ENCODE measurements around the gene SLC4A5.
"Not testable (repeated sequence)": the region's sequence is repeated elsewhere in the genome, so short reads cannot be mapped to it uniquely, and the experiment has no call there.

Gene SLC4A5

DNA sequence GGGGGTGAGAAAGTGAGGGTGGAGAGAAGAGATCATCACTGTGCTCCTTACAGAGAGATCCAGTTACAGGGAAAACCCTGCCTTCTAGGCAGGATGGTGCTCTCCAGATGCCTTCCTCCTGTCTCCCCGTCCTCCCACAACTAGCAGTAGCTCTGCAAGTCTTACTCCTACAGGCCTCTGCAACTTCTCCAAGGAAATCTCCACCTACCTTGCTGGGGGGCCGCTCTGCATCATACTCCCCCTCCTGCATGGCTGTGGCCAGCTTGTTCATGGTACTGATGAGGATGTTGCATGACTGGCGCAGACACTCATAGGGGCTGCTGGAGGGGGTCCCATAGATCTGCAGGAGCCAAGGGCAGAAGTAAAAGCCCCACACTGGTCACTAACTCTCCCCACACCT is 22.8 kb upstream of the SLC4A5 start:
- no peak for DNase-seq

DNA sequence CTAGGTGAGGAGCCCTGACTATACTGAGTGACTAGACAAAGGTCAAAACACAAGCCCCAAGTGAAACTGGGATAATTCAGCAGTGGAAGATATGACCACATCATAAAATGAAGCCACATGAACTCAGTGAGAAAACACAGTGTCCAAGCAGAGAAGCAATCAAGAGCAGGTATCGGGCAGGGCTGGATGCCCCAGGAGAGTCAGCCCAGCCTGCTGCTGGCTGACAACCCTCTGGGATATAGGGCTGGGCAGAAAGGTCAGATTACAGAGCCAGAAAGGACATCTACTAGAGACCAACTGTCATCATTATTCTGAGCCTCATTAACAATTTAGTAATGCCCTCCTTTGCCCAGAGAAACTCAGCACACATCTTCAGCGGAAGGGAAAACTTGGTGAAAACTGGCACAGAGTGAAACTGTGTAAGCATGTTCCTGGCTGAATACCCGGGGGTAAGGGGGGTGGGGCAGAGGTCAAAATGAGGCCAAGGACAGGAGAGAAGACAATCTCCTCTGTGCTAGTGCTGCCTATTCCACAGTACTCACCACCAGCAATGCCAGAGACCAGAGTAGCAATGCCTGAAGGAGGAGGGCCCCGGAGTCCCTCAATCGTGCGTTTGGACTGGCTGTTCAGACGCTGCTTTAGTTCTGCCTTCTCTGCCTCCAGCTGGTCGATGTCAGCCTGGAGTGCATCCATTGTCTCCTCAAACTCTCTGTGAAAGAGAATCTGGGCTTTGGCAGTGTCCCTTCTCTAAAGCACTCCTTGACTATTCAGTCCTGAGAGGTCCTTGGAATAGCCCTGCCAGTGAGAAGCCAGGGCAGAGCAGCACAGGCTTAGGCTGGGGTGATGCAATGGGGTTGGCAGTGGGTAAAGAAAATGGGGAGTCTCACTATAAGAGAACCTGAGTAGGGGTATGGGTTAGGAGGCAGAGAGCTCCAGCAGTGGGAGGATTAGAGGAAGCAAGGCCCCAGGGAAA is 21.6 kb upstream of the SLC4A5 start:
- no peak for DNase-seq

DNA sequence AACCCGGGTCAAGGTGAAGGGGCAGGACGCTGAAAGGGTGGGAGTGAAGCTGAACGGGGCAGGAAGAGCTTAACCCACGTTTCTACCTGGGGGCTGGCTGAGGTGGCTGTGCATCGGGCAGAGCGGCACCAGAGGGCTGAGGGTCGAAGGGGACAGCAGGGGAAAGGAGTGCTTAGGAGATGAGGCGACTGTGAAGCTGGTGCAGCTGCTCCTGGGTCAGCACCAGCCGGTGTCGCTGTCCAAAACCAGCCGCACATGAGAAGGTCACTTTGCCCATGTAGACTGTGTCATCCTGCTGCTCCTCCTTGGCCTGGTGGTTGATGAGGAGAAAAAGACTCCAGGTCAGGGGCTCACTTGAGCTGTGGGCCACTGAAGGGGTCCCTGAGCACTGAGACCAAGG is 18.1 kb upstream of the SLC4A5 start:
- no peak for DNase-seq

DNA sequence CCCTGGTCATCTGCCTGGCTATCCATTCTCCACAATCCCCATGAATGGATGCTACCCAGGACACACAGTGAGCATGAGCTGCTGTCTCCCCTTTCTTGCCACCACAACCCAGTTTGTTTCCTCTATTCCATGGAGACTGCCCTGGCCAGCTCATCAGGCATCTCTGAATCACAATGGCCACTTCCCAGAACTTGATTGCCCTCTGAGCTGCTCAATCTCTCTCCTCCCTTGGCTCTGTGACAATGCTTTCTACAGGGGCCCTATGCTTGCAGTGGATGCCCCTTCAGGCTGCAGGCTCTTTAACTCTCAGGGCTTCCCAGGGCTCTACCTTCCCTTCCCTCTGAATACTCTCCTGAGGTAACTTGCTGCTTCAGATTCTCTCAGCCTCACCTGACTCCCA is 14.4 kb upstream of the SLC4A5 start:
- no peak for DNase-seq

DNA sequence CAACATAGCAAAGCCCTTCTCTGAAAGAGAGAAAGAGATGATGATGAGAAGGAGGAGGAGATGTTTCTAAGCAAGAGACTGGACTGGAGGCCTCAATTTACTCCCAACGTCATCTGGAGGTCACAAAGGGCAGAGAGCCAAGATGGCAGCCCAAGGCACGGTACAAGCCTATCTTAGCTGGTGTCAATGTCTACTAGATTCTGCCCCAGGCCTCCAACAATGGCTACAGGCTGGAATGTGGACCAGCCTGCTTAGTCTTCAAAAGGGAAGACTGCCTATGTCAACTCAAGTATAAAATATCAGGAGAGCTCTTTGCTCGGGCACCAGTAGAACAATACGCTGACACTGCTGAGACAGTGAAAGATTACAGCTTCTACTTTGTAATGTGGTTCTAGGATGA is 6.7 kb upstream of the SLC4A5 start:
- no peak for DNase-seq

DNA sequence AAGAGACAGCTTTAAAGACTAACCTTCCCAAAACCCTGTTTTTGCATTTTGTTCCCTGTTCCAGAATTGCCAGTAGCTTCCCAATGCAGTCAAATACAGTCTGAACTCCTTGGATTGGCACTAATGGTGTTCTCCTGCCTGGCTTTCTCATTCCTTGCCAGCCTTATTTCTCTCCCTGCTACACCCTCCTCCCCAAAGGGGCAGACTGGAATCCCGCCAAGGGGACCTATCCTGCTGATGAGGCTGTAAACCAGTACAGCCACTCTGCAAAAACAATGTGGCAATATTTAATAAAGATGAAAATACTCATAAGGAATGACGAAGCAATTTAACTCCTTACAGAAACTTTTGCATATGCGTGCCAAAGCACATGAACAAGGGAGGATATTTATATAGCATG is 4.5 kb upstream of the SLC4A5 start:
- DNase-seq, result no peak

DNA sequence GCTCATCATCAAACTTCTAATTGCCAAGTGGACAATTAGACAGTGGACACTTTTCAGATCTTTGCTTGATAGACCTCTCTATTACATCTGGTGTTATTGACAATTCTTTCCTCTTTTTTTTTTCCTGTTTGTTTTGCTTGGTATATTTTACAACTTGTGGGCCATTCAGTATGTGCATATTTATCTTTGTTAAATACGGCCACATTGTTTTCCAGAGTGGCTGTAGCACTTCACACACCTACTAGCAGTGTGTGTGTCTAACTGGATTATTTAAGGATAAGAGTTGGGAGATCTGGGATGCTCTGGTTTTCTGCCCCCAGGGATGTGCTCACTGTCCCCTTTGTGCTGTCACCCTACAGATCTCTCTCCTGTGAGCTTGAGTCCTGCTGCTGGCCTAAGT is 4.1 kb upstream of the SLC4A5 start:
- no peak for DNase-seq

DNA sequence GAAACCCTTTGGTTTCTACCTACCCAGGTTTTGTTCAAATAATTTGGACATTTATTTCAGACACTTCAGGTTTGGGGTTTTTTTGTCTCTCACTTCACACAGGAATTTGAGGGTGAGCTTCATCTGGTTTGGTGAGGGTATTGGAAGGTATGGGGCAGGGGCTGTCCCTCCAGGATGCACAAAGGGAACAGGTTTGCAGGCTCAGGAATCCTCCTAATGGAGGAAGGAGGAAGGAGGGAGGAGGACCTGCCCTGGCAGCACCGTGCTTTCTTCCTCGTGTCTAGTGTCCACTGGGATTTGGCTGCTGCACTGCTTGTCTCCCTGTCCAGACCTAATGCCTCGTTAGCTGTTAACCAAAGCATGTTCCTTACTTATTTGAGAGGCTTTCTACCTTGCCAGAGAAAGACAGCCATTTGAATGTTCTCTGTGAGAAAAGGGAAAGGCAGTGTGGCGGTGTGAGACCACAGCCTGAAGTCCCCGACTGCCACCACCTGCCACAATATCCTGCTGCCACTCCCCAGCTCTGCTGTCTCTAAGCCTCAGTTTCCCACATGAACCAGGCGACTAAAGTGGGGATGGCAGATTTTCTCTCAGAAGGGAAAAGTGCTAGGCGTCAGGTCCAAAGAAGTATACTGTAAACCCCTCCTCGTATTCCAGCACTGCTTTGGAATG is 2.2 kb upstream of the SLC4A5 start:
- DNase-seq, result no peak

DNA sequence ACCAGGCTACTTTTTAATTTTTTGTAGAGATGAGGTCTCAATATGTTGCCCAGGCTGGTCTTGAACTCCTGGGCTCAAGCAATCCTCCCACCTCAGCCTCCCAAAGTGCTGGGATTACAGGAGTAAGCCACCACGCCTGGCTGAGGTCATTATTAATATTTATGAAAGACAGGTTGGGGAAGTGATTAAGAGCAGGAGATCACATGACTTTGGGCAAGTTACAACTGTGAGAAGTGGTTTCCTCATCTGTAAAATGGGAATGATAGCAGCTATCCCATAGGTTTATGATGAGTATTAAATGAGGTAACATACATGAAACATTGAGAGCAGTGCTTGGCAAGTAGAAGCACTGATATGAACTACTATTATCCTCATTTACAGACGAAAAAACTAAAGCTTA is 7.0 kb downstream of the SLC4A5 start:
- DNase-seq, result not testable (repeated sequence)

DNA sequence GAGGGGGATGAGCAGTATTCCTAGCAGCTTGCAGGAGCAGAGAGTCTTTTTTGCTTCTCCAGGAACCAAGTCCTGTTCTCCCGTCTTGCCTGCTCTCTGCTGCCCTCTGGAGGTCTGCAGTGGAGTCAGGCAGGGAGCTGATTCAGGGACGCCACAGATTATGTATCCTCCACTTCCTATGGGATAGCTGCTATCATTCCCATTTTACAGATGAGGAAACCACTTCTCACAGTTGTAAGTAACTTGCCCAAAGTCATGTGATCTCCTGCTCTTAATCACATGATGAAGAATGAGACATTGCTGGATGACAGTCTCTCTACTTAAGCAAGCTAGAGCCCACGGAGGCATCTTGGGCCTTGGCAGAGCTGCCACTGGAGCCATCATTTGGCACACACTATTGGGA is 8.3 kb downstream of the SLC4A5 start:
- peak; percentile 57 for DNase-seq

DNA sequence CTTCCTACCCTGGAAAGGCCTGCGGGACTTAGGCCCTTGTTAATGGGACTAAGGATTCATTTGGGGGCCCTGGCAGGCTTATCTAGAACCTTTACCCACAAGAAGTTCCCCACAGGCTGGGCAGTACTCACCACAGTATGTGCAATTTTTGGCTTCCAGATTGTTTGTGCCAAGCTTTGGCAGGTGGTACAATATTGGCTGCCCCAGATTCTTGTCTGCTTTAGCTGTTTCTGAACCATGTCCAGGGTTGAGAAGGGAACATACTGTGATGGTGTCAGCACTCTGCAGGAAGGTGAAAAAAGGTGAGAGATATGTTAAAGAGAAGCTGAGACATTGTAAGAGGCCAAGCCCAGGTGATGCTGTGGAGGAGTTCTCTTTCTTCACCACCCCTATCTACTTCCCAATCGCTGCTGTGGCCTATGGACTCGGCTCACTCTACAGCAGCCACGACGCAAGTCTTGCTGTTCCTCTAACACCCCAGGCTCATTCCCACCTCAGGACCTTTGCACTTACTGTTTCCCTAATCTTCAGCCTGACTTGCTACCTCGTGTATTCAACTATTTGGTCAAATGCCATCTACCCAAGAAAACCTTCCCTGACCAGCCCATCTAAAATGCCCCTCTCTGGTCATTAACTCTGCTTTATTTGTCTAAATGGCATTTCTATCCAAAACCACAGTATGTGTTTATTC is 9.2 kb downstream of the SLC4A5 start:
- no peak for DNase-seq

DNA sequence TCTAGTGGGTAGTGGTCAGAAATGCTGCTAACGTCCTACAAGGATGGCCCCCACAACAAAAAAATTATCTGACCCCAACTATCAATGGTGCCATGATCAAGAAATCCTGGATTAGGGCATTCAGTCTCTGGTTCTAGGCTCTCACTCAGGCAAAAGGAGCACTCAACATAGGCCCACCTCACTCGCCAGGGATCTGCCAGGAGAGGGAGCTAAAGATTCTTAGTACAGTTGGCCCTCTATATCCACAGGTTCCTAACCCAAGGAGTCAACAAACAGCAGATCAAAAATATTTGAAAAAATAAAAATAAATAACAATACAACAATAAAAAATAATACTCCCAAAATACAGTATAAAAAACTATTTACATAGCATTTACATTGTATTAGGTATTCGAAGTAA is 10.0 kb downstream of the SLC4A5 start:
- DNase-seq, result no peak

DNA sequence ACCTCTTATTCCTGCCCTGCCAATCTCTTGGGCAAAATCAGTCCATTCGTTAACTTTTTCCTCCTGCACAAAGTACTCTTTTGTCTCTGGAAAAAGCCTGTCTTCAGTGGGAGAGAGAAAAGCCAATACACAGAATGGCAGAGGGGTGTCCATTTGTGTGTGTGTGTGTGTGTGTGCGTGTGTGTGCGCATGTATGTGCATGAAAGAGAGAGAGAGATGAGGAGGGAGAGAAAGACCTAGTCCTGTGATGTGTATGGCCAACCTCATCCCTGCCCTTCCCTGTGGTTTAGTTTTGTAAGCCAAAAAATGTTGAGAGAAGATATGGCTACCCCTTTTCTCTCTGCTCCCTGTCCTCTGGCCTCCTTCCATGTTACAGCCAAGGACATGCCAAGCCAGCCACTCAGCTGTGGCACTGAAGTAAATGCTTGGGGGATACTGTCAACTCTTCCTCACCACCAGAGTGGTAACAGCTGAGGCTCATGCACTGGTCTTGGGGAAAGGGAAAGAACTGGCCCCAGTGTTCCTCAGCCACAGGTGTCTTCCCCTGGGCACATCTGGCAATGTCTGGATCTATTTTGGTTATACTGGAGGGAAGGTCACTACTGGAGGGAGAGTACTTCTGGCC is 10.6 kb downstream of the SLC4A5 start:
- no peak for DNase-seq

DNA sequence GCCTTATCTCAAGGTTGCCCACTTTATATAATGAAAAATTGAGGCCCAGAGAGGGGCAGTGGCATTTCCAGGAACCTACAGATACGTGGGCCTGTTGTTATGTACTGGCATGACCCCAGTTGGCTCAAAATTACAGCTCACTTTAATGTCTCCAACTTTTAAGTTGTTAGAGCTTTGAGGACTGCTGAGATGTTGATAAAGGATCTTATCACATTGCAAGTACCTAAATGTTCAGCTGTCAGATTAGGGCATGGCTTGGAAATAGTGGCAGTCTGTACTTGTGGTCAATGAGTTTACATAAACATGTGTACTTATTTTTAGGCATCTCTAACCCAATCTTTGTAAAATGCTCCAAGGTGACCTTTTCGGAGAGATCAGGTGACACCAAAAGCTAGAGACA is 14.6 kb downstream of the SLC4A5 start:
- DNase-seq, result no peak

DNA sequence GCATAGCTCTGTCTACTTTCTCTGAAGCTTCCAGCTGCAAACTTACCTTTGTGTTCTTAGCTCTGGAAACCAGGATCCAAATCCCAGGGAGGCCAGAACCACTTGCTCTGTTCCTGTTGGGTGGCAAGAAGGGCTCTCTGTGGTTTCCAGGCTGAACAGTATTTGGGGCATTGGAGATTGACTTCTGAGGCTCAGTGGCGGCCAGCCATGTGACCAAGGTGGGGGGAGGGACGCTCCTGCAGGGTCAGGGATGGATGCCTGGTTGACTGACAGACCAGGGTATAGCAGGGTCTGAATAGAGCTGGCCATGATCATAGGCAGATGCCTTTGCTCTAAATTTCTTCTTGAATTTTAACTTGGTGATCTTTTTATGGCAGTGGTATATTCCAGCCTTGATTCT is 15.1 kb downstream of the SLC4A5 start:
- DNase-seq, result no peak

DNA sequence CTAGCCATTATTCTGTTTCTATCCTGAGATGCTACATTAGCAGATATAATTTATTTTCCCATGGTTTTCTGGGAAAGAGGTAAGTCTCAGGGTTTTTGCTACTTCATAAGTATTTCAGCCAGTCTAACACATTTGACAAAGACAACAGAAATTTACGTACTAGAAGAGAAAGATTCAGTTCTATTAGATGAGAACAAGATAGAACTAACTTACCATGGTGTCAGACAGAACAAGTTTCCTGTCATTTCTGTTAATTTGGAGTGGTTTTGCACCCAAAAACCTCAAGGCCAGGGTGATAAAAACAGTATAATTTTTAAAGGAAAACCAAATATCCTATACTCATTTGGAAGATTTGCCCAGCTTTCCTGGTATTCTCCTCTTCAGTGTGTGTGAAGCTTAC is 15.6 kb downstream of the SLC4A5 start:
- no peak for DNase-seq

DNA sequence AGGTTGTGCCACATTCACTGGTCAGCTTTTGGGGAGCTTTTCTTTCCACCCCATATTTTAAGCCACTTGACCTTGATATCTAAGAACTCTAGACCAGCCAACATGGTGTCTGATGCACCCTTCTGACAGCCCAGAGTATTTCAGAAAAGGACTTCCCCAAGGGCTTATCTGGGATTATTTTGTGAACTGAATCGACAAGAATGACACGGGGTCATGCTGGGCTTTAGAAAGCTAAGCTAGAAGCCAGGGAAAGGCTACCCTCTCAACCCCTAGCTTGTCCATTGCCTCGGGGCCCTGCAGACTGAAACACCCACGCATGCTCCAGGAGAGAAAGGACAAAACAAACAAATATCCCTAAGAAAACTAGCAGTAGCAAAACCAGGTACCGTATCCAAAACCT is 16.0 kb downstream of the SLC4A5 start:
- no peak for DNase-seq

DNA sequence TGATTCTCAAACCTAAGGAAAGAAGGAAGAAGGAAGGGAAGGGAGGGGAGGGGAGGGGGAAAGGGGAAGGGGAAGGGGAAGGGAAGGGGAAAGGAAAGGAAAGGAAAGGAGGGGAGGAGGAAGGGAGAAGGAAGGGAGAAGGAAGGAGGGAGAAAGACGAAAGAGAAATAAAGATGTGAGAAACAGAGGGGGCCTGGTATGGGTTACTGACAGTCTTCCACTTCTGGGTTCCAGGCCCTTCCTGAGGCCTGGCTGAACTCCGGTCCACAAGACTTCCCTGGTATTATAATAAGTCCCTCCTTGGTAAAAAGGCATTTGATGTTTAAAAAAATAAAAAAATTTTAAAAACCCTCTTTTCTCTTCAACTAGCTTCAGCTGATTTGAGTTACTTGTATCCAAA is 17.4 kb downstream of the SLC4A5 start:
- no peak for DNase-seq

DNA sequence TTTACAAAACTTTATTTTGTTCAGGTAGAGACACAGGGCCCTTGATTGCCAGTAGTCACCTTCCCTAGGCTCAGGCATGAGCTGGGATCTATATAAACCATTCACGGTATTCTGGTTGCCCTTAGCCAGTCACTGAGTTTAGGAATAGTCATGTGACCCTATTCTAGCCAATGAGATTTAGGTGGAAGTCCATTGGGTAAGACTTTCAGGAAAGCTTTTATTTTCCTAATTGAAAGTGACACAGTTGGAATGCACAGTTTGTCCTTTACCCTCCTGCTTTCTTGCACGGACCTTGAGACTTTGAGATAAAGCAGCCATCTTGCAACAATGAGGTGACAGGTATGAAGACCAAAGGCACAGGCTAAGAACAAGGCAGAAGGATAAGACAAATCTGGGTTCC is 21.5 kb downstream of the SLC4A5 start:
- no peak for DNase-seq

DNA sequence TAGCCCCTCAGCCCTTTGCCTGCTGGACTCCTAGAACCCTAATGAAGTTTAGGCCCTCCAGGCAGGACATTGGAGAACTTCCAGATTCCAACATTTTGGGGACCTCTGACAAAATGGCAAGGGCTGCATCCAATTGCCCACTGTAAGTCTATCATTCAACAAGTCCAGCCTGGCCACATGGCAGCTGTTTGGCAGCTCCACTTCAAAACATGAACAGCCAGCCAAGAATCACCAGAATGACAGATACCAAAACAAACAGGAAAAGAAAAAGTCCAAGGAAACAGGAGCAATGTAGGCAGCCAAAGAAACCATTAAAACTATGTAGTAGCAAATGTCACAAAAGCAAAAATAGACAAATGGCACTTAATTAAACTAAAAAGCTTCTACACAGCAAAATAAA is 25.5 kb downstream of the SLC4A5 start:
- no peak for DNase-seq

DNA sequence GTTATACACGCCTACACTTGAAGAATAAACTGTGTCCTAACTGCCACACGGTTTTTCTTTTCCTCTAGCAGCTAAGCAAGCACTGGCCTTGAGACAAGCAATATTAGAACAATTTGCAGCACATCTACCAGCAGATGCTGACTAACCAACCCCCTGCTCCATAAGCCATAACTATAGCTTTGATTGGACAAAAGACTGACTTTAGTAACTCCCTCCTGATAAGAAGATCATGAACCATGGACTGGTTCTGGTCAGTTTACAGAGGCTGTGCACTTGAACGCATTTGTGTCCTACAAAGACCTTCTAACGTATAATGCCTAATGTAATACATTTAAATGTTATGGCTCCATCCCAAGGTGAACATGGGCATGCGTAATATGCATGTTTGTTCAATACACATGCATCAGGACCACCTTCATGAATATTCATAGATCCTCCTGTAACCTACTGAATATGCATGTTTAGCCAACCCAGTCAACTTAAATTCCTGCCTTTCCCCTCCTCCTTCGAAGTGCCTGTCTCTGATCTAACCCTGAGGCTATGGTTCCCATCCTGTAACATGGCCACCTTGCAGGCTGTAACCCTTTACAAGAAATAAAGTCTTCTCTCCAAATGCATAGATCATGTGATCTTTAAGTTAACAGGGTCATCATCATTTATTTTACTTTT is 26.5 kb downstream of the SLC4A5 start:
- no peak for DNase-seq

DNA sequence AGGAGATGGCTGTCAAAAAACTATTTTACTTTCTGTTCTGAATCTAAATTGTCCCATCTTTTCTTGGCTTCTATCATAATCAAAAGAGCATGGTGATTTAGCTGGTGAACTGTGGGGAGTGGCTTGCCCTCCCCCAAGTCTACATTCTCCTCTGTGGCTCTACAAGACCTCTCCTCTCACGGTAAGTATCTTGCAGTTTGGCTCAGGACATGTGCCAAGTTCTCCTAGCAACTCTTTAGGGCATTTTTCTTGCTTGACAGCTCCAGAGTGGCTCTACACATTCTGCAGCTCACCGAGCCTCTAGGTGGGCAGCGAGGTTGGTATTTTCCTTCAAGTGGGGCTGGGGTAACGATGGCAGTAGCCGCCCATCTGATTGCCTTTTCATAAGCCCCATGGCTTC is 29.1 kb downstream of the SLC4A5 start:
- DNase-seq, result no peak

DNA sequence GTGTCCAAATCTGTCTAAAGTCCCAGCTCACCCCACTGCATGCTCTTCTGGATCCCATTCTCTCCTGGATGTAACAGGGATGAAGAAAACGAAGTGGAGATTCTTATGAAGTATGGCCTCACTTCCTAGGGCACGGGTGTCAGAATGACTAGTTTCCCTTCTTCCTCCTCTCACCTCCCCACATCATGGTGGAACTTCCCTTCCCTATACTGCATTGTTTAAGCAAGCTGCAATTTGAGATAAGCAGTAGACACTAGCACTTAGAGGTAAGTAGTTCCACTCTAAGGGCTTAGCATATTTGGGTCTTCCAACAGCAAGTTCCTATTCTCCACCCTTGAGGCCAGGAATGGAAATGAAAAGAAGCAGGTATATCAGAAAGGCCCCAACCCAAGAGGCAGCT is 29.7 kb downstream of the SLC4A5 start:
- DNase-seq, result no peak

Data from activated effector memory CD4-positive, alpha-beta T cell treated with Interleukin-2 at 50 U/mL for 16 hours (primary cell).